Measurements from ENCODE around the gene PREX1.

PREX1 gene

GRCh38 chr20:48674461-48674860 lies 153.3 kb downstream of the PREX1 start:
- DNase-seq, result no peak

GRCh38 chr20:48673507-48673906 lies 154.3 kb downstream of the PREX1 start:
- DNase-seq, result no peak

GRCh38 chr20:48672324-48672723 lies 155.5 kb downstream of the PREX1 start:
- DNase-seq, result no peak

- no peak for DNase-seq
Observed at GRCh38 chr20:48671141-48671540, 156.7 kb downstream of the PREX1 start.

- no peak for DNase-seq
Observed at GRCh38 chr20:48669946-48670605, 157.7 kb downstream of the PREX1 start.

- DNase-seq, result no peak
Observed at GRCh38 chr20:48668451-48668946, 159.3 kb downstream of the PREX1 start.

- no peak for DNase-seq
Observed at GRCh38 chr20:48667889-48668413, 159.8 kb downstream of the PREX1 start.

GRCh38 chr20:48667481-48667880 lies 160.3 kb downstream of the PREX1 start:
- DNase-seq, result no peak

- DNase-seq, result no peak
Observed at GRCh38 chr20:48665785-48666184, 162.0 kb downstream of the PREX1 start.

GRCh38 chr20:48662711-48663110 lies 165.1 kb downstream of the PREX1 start:
- DNase-seq, result no peak

GRCh38 chr20:48661575-48662455 lies 166.0 kb downstream of the PREX1 start:
- no peak for DNase-seq

GRCh38 chr20:48660788-48661187 lies 167.0 kb downstream of the PREX1 start:
- DNase-seq, result no peak

GRCh38 chr20:48659858-48660257 lies 167.9 kb downstream of the PREX1 start:
- no peak for DNase-seq

- no peak for DNase-seq
Observed at GRCh38 chr20:48658505-48658904, 169.3 kb downstream of the PREX1 start.

- no peak for DNase-seq
Observed at GRCh38 chr20:48658198-48658476, 169.7 kb downstream of the PREX1 start.

- DNase-seq, result peak; percentile 84
Observed at GRCh38 chr20:48657426-48658197, 170.2 kb downstream of the PREX1 start.

GRCh38 chr20:48656661-48657211 lies 171.1 kb downstream of the PREX1 start:
- peak; percentile 78 for DNase-seq

- no peak for DNase-seq
Observed at GRCh38 chr20:48656137-48656536, 171.7 kb downstream of the PREX1 start.

GRCh38 chr20:48653706-48654051 lies 174.1 kb downstream of the PREX1 start:
- no peak for DNase-seq

- no peak for DNase-seq
Observed at GRCh38 chr20:48652961-48653705, 174.7 kb downstream of the PREX1 start.

GRCh38 chr20:48651960-48652359 lies 175.8 kb downstream of the PREX1 start:
- DNase-seq, result no peak

GRCh38 chr20:48651271-48651670 lies 176.5 kb downstream of the PREX1 start:
- no peak for DNase-seq
